HCT116 (cell line): ENCODE data around the gene CRIP2. TPM values are rescaled to one million over a fixed set of nuclear protein-coding genes. Genes with fewer than 3 reads are reported as not detected.

Experiments used
- ATAC-seq: fragments of 200-7000 bp; cut with Tn5 transposase; 2 replicates; pipeline ENCODE4 v1.9.1; 2020; ENCODE audit warnings: mild to moderate bottlenecking, moderate library complexity
- BruUV-seq: library from RNA; stranded (reverse); fragments of 400-500 nt; replicated peaks from 2 replicates; lab custom pipeline; 2021; lab: Mats Ljungman, UMichigan
- CTCF ChIA-PET: fragments of 300-600 bp; sonication (Branson Sonifier 250); formaldehyde crosslinking; loops from one replicate; lab custom pipeline; 2021; ENCODE audit warnings: antibody characterized with exemption; lab: Charles Lee
- POLR2A ChIA-PET: fragments of 300-600, 350-600 bp; sonication (Branson Sonifier 250); formaldehyde crosslinking; loops from one replicate; lab custom pipeline; 2021; ENCODE audit warnings: antibody characterized with exemption; lab: Charles Lee
- RAD21 ChIA-PET, 2 experiments: fragments of 300-600 bp; sonication (Branson Sonifier 250); formaldehyde crosslinking; loops; one replicate each; lab custom pipeline; 2023; ENCODE audit warnings: low total read pairs in 2 of 2; ENCODE audit not compliant: uncharacterized antibody in 2 of 2, unreplicated experiment in 2 of 2, low non-redundant PET in 1 of 2; lab: Charles Lee
- DNase-seq: peaks from one replicate; pipeline ENCODE4 v3.0.0-alpha.2; 2010; ENCODE audit warnings: low read depth, low spot score
- H2AFZ ChIP-seq: fragments of 200-600 bp; shearing (Covaris generic), sonication (generic); 2 replicates; pipeline ENCODE4 v1.6.1; 2017; ENCODE audit warnings: low read depth, mixed run types, mixed read lengths, antibody characterized with exemption, low read length; ENCODE audit not compliant: poor library complexity, severe bottlenecking
- H3K27ac ChIP-seq: 2 replicates; pipeline ENCODE4 v1.5.1; 2012; ENCODE audit warnings: low read depth, low read length
- H3K27me3 ChIP-seq: fragments of 200-600 bp; sonication (generic); 2 replicates; pipeline ENCODE4 v1.6.1; 2016; ENCODE audit warnings: mixed run types, low read length, mixed read lengths; ENCODE audit not compliant: insufficient read depth
- H3K36me3 ChIP-seq, 2 experiments: fragments of 200-500 bp in 1 of 2; fragments of 200-600 bp in 1 of 2; sonication (Bioruptor generic) in 1 of 2; sonication (generic) in 1 of 2; 2 replicates each; pipeline versions ENCODE4 v1.5.1 to v1.6.1; 2014 to 2016; ENCODE audit warnings: low read length in 2 of 2, inconsistent platforms in 1 of 2, mixed read lengths in 1 of 2, mixed run types in 1 of 2; ENCODE audit not compliant: insufficient read depth in 2 of 2, control insufficient read depth in 1 of 2
- H3K4me1 ChIP-seq, 2 experiments: fragments of 200-600 bp in 1 of 2; sonication (generic) in 1 of 2; 2 replicates each; pipeline versions ENCODE4 v1.5.1 to v1.6.1; 2012 to 2017; ENCODE audit warnings: low read length in 2 of 2, inconsistent platforms in 1 of 2, mild to moderate bottlenecking in 1 of 2, mixed read lengths in 1 of 2, mixed run types in 1 of 2, moderate library complexity in 1 of 2; ENCODE audit not compliant: insufficient read depth in 2 of 2, control insufficient read depth in 1 of 2
- H3K4me2 ChIP-seq: fragments of 200-600 bp; sonication (generic); 2 replicates; pipeline ENCODE4 v1.6.1; 2017; ENCODE audit warnings: mixed run types, low read length, mixed read lengths
- H3K4me3 ChIP-seq, 2 experiments: fragments of 200-600 bp in 1 of 2; sonication (generic) in 1 of 2; replicated peaks in 1 of 2; 2 replicates each; pipeline ENCODE4 v1.5.1; 2011 to 2016; ENCODE audit warnings: low read length in 2 of 2, control low read depth in 1 of 2, low read depth in 1 of 2, mild to moderate bottlenecking in 1 of 2, mixed read lengths in 1 of 2, mixed run types in 1 of 2
- H3K79me2 ChIP-seq: fragments of 200-600 bp; sonication (generic); 2 replicates; pipeline ENCODE4 v1.6.1; 2017; ENCODE audit warnings: mild to moderate bottlenecking, mixed run types, low read length, moderate library complexity, mixed read lengths; ENCODE audit not compliant: insufficient read depth
- H3K9ac ChIP-seq: fragments of 200-600 bp; sonication (generic); 2 replicates; pipeline ENCODE4 v1.6.1; 2016; ENCODE audit warnings: low read length, mixed read lengths
- H3K9me2 ChIP-seq: fragments of 200-600 bp; sonication (generic), shearing (Covaris generic); 2 replicates; pipeline ENCODE4 v1.6.1; 2017; ENCODE audit warnings: mixed run types, mild to moderate bottlenecking, moderate library complexity; ENCODE audit not compliant: insufficient read depth
- H3K9me3 ChIP-seq, 2 experiments: fragments of 200-500 bp in 1 of 2; fragments of 200-600 bp in 1 of 2; sonication (Bioruptor generic) in 1 of 2; sonication (generic) in 1 of 2; 2 replicates each; pipeline ENCODE4 v1.6.1; 2014 to 2017; ENCODE audit warnings: low read length in 2 of 2, mixed read lengths in 2 of 2, inconsistent platforms in 1 of 2, low read depth in 1 of 2, mild to moderate bottlenecking in 1 of 2, mixed run types in 1 of 2, moderate library complexity in 1 of 2; ENCODE audit not compliant: control insufficient read depth in 1 of 2, insufficient read depth in 1 of 2
- H4K20me1 ChIP-seq: fragments of 200-600 bp; sonication (generic), shearing (Covaris generic); 2 replicates; pipeline ENCODE4 v1.6.1; 2017; ENCODE audit warnings: mixed run types, mild to moderate bottlenecking, moderate library complexity; ENCODE audit not compliant: insufficient read depth
- CBX3 ChIP-seq: IDR thresholded peaks from 2 replicates; pipeline ENCODE4 v1.6.1; 2012; ENCODE audit warnings: low read depth
- CEBPB ChIP-seq: IDR thresholded peaks from 2 replicates; pipeline ENCODE4 v1.6.1; 2012; ENCODE audit warnings: low read depth
- EZH2 ChIP-seq: fragments of 200-600 bp; sonication (generic); IDR thresholded peaks from 2 replicates; pipeline ENCODE4 v1.6.1; 2017; ENCODE audit warnings: antibody characterized with exemption, mixed run types
- EZH2phosphoT487 ChIP-seq: fragments of 200-600 bp; IDR thresholded peaks from 2 replicates; pipeline ENCODE4 v1.6.1; 2018; ENCODE audit warnings: antibody characterized with exemption, borderline replicate concordance
- JUND ChIP-seq: IDR thresholded peaks from 2 replicates; pipeline ENCODE4 v1.6.1; 2012
- SP1 ChIP-seq: IDR thresholded peaks from 2 replicates; pipeline ENCODE4 v1.6.1; 2012; ENCODE audit warnings: low read depth
- YY1 ChIP-seq: IDR thresholded peaks from 2 replicates; pipeline ENCODE4 v1.6.1; 2011; ENCODE audit warnings: low read length, low read depth, moderate library complexity, mild to moderate bottlenecking; ENCODE audit not compliant: insufficient replicate concordance; ENCODE audit errors: extremely low read depth
- intact Hi-C: fragments of 100-400 bp; cut with micrococcal nuclease; formaldehyde crosslinking; loops from 2 replicates; pipeline ENCODE4 v1.10.0; 2022
- total RNA-seq: library from RNA; stranded (reverse); gene quantifications from one replicate; pipeline ENCODE4 v1.2.1, GENCODE V29; 2021; ENCODE audit not compliant: unreplicated experiment
- TF ChIP-seq, protein P1 (sequence below), 3 experiments: fragments of 200-600 bp in 1 of 3; sonication (generic) in 1 of 3; IDR thresholded peaks in 2 of 3; conservative IDR thresholded peaks in 1 of 3; 2 replicates each; pipeline ENCODE4 v1.5.1; 2012 to 2017; ENCODE audit warnings: low read depth in 2 of 3, low read length in 2 of 3, antibody characterized with exemption in 1 of 3, borderline replicate concordance in 1 of 3, control low read depth in 1 of 3, mild to moderate bottlenecking in 1 of 3, mixed read lengths in 1 of 3, mixed run types in 1 of 3, moderate library complexity in 1 of 3; ENCODE audit not compliant: insufficient read depth in 1 of 3
- TF ChIP-seq, protein P2 (sequence below): IDR thresholded peaks from 2 replicates; pipeline ENCODE4 v1.6.1; 2011; ENCODE audit warnings: mild to moderate bottlenecking, low read length, moderate library complexity; ENCODE audit not compliant: insufficient replicate concordance; ENCODE audit errors: extremely low read depth

CRIP2 gene
- total RNA-seq, 1 experiment from 2014 or later, result 31.1 TPM

- Histone ChIP-seq H3K4me2 (peak overlapping the region; percentile 84), H3K36me3 (no peaks in the 10 kb centered on the region), H3K79me2 (no peaks in the 10 kb centered on the region), H3K9me3 (no peaks in the 10 kb centered on the region), H4K20me1 (no peaks in the 10 kb centered on the region), H3K27me3 (no peaks in the 10 kb centered on the region), H3K9ac (peak overlapping the region; percentile 75), H3K27ac (peak overlapping the region; percentile 49; the same call in 1 of the 2 replicates), H3K4me3 (peak overlapping the region; percentile 49 to 62), H3K9me2 (no peaks in the 10 kb centered on the region), H2AFZ (no peak overlapping the region), H3K4me1 (peaks cover 8 to 23% of the 10 kb centered on the region in 2 experiments; a peak in 3 of 4 replicates)
- TF ChIP-seq EZH2, result no peak
- TF ChIP-seq CBX3, result no peak
- TF ChIP-seq CEBPB, result no peak
- TF ChIP-seq, protein P1, sequence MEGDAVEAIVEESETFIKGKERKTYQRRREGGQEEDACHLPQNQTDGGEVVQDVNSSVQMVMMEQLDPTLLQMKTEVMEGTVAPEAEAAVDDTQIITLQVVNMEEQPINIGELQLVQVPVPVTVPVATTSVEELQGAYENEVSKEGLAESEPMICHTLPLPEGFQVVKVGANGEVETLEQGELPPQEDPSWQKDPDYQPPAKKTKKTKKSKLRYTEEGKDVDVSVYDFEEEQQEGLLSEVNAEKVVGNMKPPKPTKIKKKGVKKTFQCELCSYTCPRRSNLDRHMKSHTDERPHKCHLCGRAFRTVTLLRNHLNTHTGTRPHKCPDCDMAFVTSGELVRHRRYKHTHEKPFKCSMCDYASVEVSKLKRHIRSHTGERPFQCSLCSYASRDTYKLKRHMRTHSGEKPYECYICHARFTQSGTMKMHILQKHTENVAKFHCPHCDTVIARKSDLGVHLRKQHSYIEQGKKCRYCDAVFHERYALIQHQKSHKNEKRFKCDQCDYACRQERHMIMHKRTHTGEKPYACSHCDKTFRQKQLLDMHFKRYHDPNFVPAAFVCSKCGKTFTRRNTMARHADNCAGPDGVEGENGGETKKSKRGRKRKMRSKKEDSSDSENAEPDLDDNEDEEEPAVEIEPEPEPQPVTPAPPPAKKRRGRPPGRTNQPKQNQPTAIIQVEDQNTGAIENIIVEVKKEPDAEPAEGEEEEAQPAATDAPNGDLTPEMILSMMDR (IDR thresholded peaks at IDR 0.05 in 2 of 3, conservative IDR thresholded peaks at IDR 0.05 in 1 of 3; ENCODE audit: borderline replicate concordance in 1 of 3, insufficient read depth in 1 of 3, low read depth in 2 of 3, low read length in 2 of 3), result no peak
- no peak for TF ChIP-seq SP1
- TF ChIP-seq JUND, result no peak
- no peak for TF ChIP-seq YY1
- TF ChIP-seq, protein P2, sequence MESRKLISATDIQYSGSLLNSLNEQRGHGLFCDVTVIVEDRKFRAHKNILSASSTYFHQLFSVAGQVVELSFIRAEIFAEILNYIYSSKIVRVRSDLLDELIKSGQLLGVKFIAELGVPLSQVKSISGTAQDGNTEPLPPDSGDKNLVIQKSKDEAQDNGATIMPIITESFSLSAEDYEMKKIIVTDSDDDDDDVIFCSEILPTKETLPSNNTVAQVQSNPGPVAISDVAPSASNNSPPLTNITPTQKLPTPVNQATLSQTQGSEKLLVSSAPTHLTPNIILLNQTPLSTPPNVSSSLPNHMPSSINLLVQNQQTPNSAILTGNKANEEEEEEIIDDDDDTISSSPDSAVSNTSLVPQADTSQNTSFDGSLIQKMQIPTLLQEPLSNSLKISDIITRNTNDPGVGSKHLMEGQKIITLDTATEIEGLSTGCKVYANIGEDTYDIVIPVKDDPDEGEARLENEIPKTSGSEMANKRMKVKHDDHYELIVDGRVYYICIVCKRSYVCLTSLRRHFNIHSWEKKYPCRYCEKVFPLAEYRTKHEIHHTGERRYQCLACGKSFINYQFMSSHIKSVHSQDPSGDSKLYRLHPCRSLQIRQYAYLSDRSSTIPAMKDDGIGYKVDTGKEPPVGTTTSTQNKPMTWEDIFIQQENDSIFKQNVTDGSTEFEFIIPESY, result no peak
- no peak for TF ChIP-seq EZH2phosphoT487
- ATAC-seq (no peak), DNase-seq (no peak)
- RAD21 ChIA-PET, result no interaction called here
- no TSS peak for BruUV-seq
- CTCF ChIA-PET, result interaction anchor here (1.1 kb wide), 1 partner anchor 157 kb away, joined by 3 read pairs; no protein-coding TSS in a partner anchor
- intact Hi-C loops, result loop anchor here (5.0 kb wide), 1 partner anchor 35 kb away; the partner anchor contains the start of gene TEDC1
- POLR2A ChIA-PET, result no interaction called here
Measured at GRCh38 chr14:105527381-105527825, 52.8 kb downstream of the CRIP2 start.
